GM21528 (cell line): ENCODE data around the gene ARL5A.

Experiments used
- ATAC-seq: cut with Tn5 transposase; IDR thresholded peaks from one replicate; pipeline ENCODE4 v1.9.1; 2021; ENCODE audit warnings: mild to moderate bottlenecking, moderate library complexity; ENCODE audit not compliant: unreplicated experiment, low FRiP score

ARL5A gene

GRCh38 chr2:151841047-151841424, 12.8 kb upstream of the ARL5A start:
- no peak for ATAC-seq

- peak; percentile 98 for ATAC-seq
These were observed 12.2 kb upstream of the ARL5A start for GRCh38 chr2:151840216-151841046.

GRCh38 chr2:151837926-151838325, 9.7 kb upstream of the ARL5A start:
- no peak for ATAC-seq

DNA sequence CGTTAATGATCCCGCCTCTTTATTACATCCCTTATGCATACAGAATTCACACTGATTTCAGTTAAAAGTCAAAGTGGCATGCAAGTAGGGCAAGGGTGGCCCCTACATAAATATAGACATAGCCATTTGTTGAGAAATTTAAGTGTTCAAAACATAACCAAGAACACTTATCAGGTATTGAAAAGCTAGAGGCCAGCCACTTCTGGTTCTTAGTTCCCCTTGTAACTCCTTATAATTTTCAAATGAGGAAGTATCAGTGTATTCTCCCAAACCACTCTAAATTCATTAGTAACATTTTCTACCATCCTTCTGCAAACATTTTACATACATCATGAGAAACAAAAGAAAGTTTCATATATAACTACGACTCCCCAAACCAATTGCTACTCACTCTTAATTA, 5.8 kb upstream of the ARL5A start:
- ATAC-seq = peak; percentile 61

GRCh38 chr2:151830961-151831360, 2.7 kb upstream of the ARL5A start:
- no peak for ATAC-seq

GRCh38 chr2:151828890-151829324, 686 bp upstream of the ARL5A start:
- no peak for ATAC-seq

DNA sequence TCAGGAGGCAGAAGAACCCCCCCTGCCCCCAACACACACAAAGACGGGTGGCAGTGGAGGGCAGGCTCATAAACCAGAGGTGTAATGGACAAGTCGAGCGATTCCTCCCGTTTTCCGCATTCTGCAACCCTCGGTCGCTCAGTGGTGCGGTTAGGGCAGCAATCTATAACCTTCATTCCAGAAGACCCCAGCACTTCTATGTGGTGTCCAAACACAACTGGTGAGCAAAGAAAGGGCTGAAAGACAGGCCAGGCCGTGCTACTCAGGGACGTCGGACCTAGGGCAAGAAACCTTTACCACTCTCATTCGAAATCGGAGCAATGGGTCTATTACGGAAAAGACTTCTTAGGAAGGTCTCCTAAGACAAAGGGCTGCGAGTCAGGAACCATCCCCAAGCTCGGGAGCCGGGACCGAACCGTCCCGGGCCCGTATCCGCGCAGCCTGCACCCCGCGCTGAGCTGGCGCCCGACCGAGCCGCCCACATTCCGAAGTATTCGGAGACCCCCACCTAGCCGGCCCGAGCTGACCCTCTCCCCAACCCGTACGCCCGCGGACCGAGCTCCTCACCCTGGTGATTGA, 568 bp downstream of the ARL5A start:
- peak; percentile 41 for ATAC-seq

- ATAC-seq = no peak
These were observed 1.5 kb downstream of the ARL5A start for GRCh38 chr2:151826737-151827157.

GRCh38 chr2:151824886-151825285, 3.3 kb downstream of the ARL5A start:
- ATAC-seq = no peak

- no peak for ATAC-seq
These were observed 4.6 kb downstream of the ARL5A start for GRCh38 chr2:151823651-151824050.

- ATAC-seq = no peak
These were observed 8.3 kb downstream of the ARL5A start for GRCh38 chr2:151819920-151820319.

GRCh38 chr2:151817929-151818328, 10.3 kb downstream of the ARL5A start:
- no peak for ATAC-seq

GRCh38 chr2:151816843-151817242, 11.4 kb downstream of the ARL5A start:
- no peak for ATAC-seq

GRCh38 chr2:151815821-151816489, 12.3 kb downstream of the ARL5A start:
- ATAC-seq = no peak

GRCh38 chr2:151810489-151810888, 17.7 kb downstream of the ARL5A start:
- ATAC-seq = no peak

DNA sequence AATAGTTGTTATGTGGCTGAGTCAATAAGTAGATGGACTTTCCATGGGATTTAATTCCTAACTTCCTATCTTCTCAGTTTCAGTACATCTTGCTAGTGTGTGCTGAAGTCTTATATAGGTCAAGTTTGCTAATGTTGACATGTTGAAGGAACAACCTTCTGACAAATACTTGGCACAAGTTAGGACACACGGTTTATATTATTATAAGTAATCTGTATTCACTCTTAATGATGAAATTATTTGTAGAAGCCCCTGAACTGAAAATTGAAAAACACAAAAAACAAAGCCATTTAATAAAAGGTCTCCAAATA, 19.2 kb downstream of the ARL5A start:
- no peak for ATAC-seq

DNA sequence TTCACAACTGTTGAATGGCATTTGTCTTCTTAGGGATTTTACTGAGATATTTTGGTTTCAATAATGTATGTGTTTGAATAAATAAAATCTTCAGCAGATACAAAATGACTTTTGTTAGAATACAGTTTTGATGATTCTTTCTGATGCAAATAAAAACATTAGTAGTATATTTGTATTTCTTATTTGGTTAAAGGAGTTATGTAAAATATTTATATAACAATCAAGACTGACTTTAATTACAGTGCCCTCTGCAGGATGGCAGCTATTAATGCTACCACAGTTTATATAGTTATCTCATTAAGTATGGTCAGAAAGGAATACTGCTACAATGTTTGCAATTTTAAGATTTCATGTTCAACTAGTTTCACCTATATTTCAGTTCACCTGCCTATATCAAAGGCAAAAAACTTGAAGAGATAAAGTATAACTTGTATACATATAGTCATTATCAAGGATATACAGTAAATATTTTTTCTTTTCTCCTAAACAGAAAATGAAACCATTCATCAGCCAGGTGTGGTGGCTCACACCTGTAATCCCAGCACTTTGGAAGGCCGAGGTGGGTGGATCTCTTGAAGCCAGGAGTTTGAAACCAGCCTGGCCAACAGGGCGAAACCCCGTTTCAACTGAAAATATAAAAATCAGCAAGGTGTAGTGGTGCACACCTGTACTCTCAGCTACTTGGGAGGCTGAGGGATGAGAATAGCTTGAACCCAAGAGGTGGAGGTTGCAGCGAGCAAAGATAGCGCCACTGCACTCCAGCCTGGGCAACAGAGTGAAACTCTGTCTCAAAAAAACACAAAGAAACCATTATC, 19.8 kb downstream of the ARL5A start:
- no peak for ATAC-seq

DNA sequence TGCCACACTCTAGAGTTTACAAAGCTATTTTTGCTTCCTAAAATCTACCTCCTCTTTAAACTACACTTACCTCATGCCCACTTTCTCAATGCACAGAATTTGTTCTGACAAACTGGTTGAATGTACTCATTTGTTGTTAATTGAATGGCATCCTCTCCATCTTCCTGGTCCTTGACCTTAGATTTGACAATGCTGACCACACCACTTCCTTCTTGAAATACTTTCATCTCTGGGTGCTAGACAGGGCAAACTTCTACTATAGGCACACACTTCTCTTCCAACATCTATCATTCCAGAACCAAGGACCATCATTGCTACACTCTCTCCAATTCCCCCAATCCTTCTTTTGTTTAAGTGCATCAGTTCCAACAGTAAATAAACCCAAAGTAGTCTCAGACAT, 22.3 kb downstream of the ARL5A start:
- no peak for ATAC-seq

DNA sequence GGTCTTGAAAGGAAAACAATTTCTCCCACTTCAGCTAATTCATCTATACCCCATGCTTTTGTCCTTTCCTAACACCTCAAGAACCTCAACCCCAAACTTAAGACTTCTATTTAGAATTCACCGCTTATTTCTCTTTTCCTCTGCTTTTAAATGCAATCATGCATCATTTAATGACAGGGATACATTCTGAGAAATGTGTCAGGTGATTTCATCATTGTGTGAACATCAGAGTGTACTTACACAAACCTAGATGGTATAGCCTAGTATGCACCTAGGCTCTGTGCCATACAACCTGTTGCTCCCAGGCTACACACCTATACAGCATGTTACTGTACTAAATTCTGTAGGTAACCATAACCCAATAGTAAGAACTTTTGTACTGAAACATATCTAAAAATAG, 22.9 kb downstream of the ARL5A start:
- ATAC-seq = no peak

- no peak for ATAC-seq
These were observed 24.4 kb downstream of the ARL5A start for GRCh38 chr2:151803811-151804210.

DNA sequence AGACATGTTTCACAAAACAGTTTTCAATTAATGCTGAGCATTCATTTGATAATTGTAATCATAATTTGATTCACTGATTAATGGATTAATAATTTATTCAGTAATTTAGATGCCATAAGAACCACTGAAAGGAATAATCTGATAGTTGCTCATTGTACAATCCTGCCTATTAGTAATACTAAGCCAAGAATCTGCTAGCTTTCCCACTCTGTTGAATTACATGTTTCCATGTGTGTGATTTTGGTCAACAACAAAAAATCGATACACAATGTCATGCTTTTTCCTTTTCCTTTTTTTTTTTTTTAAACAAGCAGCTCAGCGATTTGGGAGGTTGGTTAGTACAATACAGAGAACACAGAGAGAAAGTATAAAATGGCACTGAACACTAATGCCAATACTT, 25.9 kb downstream of the ARL5A start:
- no peak for ATAC-seq
